Measurements from ENCODE around the gene CATSPERZ.
A peak's percentile ranks its signal among the peaks of the same experiment; 100 is the strongest.

The CATSPERZ gene

DNA sequence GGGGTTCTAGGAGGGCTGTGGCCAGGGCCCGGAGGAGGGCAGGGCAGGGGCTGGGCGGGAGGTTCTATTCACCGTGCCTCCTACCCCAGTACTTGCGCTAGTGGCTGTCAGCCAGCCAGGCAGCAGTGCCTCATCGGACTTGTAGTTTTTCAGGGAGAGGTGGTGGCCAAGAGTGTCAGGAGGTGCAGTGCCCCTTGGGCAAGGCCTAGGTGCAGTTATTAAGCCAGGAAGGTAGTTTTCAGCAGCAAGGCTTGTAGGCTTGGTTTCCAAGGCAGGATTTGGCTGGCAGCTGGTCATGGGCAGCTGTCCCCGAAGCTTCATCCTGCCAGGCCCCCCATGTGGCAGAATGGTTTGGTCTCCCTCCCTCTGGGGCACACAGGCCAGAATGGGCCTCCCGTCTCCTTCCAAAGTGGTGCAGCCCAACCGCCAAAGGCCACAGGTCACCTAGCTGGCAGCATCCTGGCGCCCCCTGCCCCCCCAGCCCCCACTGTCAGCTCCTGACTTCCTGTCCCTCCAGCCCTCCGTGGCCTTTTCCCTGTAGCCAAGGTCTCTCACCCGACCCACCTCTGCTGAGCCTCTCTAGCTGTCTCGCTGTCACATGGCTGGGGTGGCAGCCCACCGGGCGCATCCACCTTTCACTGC lies 48.3 kb downstream of the CATSPERZ start:
- H3K4me3 ChIP-seq, result no peak overlapping the region
- H3K9ac ChIP-seq, result no peak overlapping the region
- peaks cover 0 to 41% (median 0%) of the 10 kb centered on the region in 11 experiments; a peak in 7 of 22 replicates for H3K27me3 ChIP-seq
- H3K4me1 ChIP-seq, result peaks cover 35 to 96% (median 80%) of the 10 kb centered on the region in 10 experiments
- H4K20me1 ChIP-seq, result peaks cover 0 to 27% (median 15%) of the 10 kb centered on the region in 11 experiments; a peak in 11 of 22 replicates
- H3K9me3 ChIP-seq (replicated peaks in 1 of 11), result no peaks in the 10 kb centered on the region
- H3K27ac ChIP-seq, result no peak overlapping the region
- H3K36me3 ChIP-seq, result no peaks in the 10 kb centered on the region; a peak in 2 of 22 replicates
- H3K4me2 ChIP-seq, result peak overlapping the region in 7 of 11 experiments; percentile 3 to 49 (median 39); a peak in 8 of 22 replicates
- TF ChIP-seq Cebpa-rat (IDR thresholded peaks at IDR 0.05), result no peak

DNA sequence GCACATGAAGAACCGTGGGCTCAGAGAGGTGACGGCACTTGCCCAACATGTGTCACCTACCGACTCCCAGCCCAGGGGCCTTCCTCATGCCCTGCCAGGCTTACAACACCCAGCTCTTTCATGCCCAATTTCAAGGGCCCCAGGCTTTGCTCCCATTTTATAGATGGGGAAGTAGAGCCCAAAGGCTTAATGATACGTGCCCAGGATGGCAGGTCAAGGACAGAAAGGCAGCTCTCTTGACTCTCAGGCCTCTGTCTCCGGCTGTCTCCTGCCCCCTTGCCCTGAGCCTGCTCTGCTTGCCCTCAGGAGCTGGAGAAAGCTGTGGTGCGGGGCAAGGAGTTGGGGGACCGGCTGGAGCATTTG lies 48.8 kb downstream of the CATSPERZ start:
- Histone ChIP-seq H3K9ac (no peak overlapping the region), H3K9me3 (replicated peaks in 1 of 11) (no peaks in the 10 kb centered on the region), H3K27me3 (peaks cover 0 to 45% (median 0%) of the 10 kb centered on the region in 11 experiments; a peak in 7 of 22 replicates), H3K4me1 (peaks cover 35 to 96% (median 81%) of the 10 kb centered on the region in 10 experiments), H3K4me2 (peak overlapping the region in 7 of 11 experiments; percentile 3 to 49 (median 39); a peak in 8 of 22 replicates), H4K20me1 (peaks cover 0 to 27% (median 15%) of the 10 kb centered on the region in 11 experiments; a peak in 11 of 22 replicates), H3K4me3 (no peak overlapping the region), H3K36me3 (no peaks in the 10 kb centered on the region; a peak in 2 of 22 replicates), H3K27ac (no peak overlapping the region)
- TF ChIP-seq Cebpa-rat (IDR thresholded peaks at IDR 0.05), result no peak

DNA sequence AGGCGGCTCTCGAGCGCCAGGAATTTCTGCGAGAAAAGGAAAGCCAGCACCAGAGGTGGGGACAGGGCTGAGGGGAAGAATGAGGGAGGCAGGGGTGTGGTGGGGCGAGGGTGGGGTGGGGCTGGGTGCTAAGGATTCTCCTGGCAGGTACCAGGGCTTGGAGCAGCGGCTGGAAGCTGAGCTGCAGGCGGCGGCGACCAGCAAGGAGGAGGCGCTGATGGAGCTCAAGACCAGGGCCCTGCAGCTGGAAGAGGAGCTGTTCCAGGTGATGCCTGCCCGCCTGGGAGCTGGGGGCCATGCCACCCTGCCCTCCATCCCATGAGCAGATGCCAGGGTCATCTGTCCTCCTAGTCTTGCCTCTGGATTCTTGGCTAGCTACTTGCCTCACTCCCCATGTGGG lies 49.2 kb downstream of the CATSPERZ start:
- Histone ChIP-seq H3K9me3 (replicated peaks in 1 of 11) (no peaks in the 10 kb centered on the region), H3K9ac (no peak overlapping the region), H3K4me1 (peaks cover 35 to 96% (median 83%) of the 10 kb centered on the region in 10 experiments), H3K36me3 (no peaks in the 10 kb centered on the region; a peak in 1 of 22 replicates), H3K4me3 (no peak overlapping the region), H3K27ac (no peak overlapping the region), H3K4me2 (peak overlapping the region in 8 of 11 experiments; percentile 2 to 99 (median 94); a peak in 15 of 22 replicates), H4K20me1 (peaks cover 0 to 27% (median 15%) of the 10 kb centered on the region in 11 experiments; a peak in 11 of 22 replicates), H3K27me3 (peaks cover 0 to 45% (median 0%) of the 10 kb centered on the region in 11 experiments; a peak in 7 of 22 replicates)
- no peak for TF ChIP-seq Cebpa-rat (IDR thresholded peaks at IDR 0.05)

DNA sequence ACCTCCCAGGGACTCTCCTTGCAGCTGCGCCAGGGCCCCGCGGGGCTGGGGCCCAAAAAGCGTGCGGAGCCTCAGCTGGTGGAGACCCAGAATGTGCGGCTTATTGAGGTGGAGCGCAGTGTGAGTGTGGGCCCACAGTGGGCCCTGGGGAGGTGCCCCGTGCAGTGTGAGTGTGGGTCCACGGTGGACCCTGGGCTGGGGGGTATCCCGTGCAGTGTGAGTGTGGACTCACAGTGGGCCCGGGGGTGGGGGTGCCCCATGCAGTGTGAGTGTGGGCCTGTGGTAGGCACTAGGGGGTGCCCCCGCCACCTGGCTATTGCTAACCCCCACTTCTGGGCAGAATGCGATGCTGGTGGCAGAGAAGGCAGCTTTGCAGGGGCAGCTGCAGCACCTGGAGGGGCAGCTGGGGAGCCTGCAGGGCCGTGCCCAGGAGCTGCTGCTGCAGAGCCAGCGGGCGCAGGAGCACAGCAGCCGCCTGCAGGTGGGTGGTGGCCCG lies 51.0 kb downstream of the CATSPERZ start:
- Histone ChIP-seq H3K4me2 (peak overlapping the region; percentile 52 to 99 (median 92)), H3K9me3 (replicated peaks in 1 of 11) (no peaks in the 10 kb centered on the region), H3K4me3 (peak overlapping the region in 3 of 10 experiments; percentile 5 to 44 (median 44); a peak in 3 of 20 replicates), H3K27me3 (peaks cover 0 to 45% (median 0%) of the 10 kb centered on the region in 11 experiments; a peak in 7 of 22 replicates), H3K4me1 (peaks cover 46 to 97% (median 88%) of the 10 kb centered on the region in 10 experiments), H3K27ac (peak overlapping the region in 5 of 11 experiments; percentile 13 to 66 (median 36); a peak in 6 of 22 replicates), H4K20me1 (peaks cover 0 to 27% (median 15%) of the 10 kb centered on the region in 11 experiments; a peak in 11 of 22 replicates), H3K36me3 (no peaks in the 10 kb centered on the region), H3K9ac (peak overlapping the region in 5 of 11 experiments; percentile 52 to 66 (median 61); a peak in 10 of 22 replicates)
- TF ChIP-seq Cebpa-rat (IDR thresholded peaks at IDR 0.05), result no peak

DNA sequence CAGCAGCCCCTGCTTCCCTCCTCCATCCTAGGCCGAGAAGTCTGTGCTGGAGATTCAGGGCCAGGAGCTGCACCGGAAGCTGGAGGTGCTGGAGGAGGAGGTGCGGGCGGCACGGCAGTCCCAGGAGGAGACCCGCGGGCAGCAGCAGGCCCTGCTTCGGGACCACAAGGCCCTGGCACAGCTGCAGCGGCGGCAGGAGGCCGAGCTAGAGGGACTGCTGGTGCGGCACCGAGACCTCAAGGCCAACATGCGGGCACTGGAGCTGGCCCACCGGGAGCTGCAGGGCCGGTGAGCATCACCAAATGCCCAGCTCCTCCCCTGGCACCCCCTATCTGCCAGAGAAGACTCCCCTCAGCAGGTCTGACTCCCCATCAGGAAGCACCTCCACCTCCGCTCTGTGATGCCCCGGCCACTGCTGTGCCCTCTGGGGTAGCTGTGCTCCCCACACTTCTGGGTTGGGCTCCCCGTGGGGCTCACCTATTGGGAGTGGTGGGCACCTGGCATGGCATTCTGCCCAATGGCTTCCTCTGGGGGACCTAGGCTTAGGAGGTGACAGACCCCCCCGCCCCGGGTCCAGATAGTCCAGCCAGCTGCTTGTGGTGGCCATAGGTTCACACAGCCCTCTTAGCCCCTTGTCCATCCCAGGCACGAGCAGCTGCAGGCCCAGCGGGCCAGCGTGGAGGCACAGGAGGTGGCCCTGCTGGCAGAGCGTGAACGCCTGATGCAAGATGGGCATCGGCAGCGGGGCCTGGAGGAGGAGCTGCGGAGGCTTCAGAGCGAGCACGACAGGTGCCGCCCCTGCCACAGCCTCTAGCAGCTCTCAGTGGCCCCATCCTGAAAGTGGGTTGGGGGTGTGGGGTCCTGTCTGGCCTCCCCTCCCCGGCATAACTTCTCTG lies 52.2 kb downstream of the CATSPERZ start:
- Histone ChIP-seq H3K27ac (peak overlapping the region in 7 of 11 experiments; percentile 12 to 66 (median 36); a peak in 11 of 22 replicates), H3K9ac (peak overlapping the region in 8 of 11 experiments; percentile 28 to 66 (median 54); a peak in 14 of 22 replicates), H3K9me3 (replicated peaks in 1 of 11) (no peaks in the 10 kb centered on the region), H4K20me1 (peaks cover 0 to 27% (median 15%) of the 10 kb centered on the region in 11 experiments; a peak in 11 of 22 replicates), H3K4me1 (peaks cover 52 to 99% (median 92%) of the 10 kb centered on the region in 10 experiments), H3K4me3 (peak overlapping the region in 5 of 10 experiments; percentile 5 to 44 (median 19); a peak in 8 of 20 replicates), H3K36me3 (no peaks in the 10 kb centered on the region), H3K27me3 (peaks cover 0 to 45% (median 0%) of the 10 kb centered on the region in 11 experiments; a peak in 7 of 22 replicates), H3K4me2 (peak overlapping the region; percentile 52 to 99 (median 92))
- no peak for TF ChIP-seq Cebpa-rat (IDR thresholded peaks at IDR 0.05)

DNA sequence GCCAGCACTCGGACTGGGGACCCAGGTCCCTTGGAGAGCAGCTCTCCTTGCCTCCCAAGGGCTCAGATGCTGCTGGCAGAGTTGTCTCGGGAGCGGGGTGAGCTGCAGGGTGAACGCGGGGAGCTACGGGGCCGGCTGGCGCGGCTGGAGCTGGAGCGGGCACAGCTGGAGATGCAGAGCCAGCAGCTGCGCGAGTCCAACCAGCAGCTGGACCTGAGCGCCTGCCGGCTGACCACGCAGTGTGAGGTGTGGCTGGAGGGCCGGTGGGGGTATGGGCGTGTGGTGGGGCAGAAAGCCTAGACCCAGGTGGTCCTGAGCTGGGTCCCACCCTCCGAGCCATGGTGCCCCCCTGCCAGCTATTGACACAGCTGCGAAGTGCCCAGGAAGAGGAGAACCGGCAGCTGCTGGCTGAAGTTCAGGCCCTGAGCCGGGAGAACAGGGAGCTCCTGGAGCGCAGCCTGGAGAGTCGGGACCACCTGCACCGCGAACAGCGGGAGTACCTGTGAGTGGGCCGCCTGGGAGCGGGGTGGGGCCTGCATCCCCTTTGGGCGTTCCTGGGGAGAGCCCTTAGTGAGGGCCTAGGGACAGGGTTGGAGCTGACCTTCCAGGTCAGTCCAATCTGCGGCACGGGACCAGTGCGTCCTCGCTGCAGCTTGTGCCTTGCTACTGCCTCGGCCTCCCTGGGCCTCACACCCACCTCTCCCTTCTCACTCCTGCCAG lies 53.0 kb downstream of the CATSPERZ start:
- H3K27ac ChIP-seq, result peak overlapping the region in 1 of 11 experiments; percentile 66; a peak in 3 of 22 replicates
- no peak for TF ChIP-seq Cebpa-rat (IDR thresholded peaks at IDR 0.05)
- peak overlapping the region; percentile 52 to 99 (median 92) for H3K4me2 ChIP-seq
- peak overlapping the region in 1 of 10 experiments; percentile 44; a peak in 1 of 20 replicates for H3K4me3 ChIP-seq
- peak overlapping the region in 7 of 11 experiments; percentile 28 to 66 (median 56); a peak in 7 of 22 replicates for H3K9ac ChIP-seq
- H3K4me1 ChIP-seq, result peaks cover 60 to 99% (median 96%) of the 10 kb centered on the region in 10 experiments
- no peaks in the 10 kb centered on the region for H3K9me3 ChIP-seq (replicated peaks in 1 of 11)
- H4K20me1 ChIP-seq, result peaks cover 0 to 27% (median 15%) of the 10 kb centered on the region in 11 experiments; a peak in 11 of 22 replicates
- no peaks in the 10 kb centered on the region for H3K36me3 ChIP-seq
- H3K27me3 ChIP-seq, result peaks cover 0 to 45% (median 0%) of the 10 kb centered on the region in 11 experiments; a peak in 7 of 22 replicates

DNA sequence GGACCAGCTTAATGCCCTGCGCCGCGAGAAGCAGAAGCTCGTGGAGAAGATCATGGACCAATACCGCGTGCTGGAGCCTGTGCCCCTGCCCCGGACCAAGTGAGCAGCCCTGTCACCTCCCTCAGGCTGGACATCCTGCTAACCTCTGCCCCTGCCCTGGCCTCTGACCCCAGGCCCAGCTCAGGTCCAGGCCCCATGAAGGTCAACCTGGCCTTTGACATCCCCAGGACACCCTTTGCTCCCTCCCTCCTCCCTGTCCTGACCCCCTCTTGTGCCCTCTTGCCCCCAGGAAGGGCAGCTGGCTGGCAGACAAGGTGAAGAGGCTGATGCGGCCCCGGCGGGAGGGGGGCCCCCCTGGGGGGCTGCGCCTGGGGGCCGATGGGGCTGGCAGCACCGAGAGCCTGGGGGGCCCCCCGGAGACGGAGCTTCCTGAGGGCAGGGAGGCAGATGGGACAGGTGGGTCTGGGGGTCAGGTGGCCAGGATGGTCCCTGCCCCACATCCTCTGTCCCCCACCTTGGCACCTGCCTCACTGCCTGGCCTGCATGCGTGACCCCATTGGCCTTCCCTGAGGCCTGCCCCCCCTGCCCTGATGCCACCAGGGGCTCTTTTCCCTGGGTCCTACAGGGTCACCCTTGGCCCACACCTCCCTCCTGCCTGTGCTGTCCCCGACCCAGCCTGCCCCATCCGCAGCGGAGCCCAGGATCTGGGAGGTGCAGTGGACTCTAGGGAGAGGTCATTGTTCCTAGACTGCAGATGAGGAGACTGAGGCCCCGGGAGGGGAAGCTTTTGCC lies 53.8 kb downstream of the CATSPERZ start:
- peak overlapping the region in 3 of 11 experiments; percentile 14 to 61 (median 56); a peak in 5 of 22 replicates for H3K9ac ChIP-seq
- no peak for TF ChIP-seq Cebpa-rat (IDR thresholded peaks at IDR 0.05)
- H3K4me2 ChIP-seq, result peak overlapping the region in 9 of 11 experiments; percentile 79 to 99 (median 94); a peak in 19 of 22 replicates
- H3K4me3 ChIP-seq, result no peak overlapping the region
- H3K9me3 ChIP-seq (replicated peaks in 1 of 11), result no peaks in the 10 kb centered on the region
- peaks cover 0 to 45% (median 0%) of the 10 kb centered on the region in 11 experiments; a peak in 7 of 22 replicates for H3K27me3 ChIP-seq
- H3K36me3 ChIP-seq, result no peaks in the 10 kb centered on the region
- H3K27ac ChIP-seq, result no peak overlapping the region
- H3K4me1 ChIP-seq, result peaks cover 66 to 99% (median 96%) of the 10 kb centered on the region in 10 experiments
- H4K20me1 ChIP-seq, result peaks cover 0 to 31% (median 15%) of the 10 kb centered on the region in 11 experiments; a peak in 11 of 22 replicates
